ENCODE measurements around the gene OVCH1.

DNA sequence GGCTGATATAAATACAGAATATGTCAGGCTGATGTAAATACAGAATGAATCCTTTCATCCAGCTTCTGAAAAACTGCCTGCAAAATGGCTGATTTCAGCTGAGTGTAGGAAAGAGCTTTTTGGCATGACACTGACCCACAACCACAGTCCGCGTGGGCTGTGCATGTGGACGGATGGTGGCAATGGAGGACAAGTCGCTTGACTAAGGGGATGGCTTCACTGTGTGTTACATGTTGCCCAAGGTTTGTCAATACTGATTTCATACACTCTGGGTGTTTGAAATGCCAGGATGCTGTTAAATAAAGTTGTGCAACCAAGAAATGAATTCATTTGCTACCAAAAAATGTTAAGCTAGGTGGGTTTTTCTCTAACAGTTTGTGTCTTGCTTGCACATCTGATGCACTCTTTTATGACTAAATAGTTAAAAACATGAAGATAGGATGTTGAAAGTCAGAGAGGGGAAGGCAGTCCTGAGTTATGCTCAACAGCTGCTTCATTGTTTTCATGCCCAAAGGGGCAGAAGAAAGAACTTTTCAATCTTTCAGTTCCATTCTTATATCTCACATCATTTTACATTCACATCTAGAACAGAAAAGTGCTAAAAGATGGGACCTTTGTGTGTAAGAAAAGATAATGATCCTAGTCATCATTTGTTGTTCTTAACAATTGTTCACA is 36.5 kb upstream of the OVCH1 start:
- TF ChIP-seq POLR2A (IDR thresholded peaks at IDR 0.05) (no peak), CTCF (IDR thresholded peaks at IDR 0.05) (no peak)

All from testis (tissue), 2 donors.